HEK293 (cell line): ENCODE data around the gene LDB1.

Experiments
- CTCF ChIA-PET: fragments of 350-600 bp; formaldehyde crosslinking; extraction: SDS; loops from one replicate; lab custom pipeline; 2021; ENCODE audit warnings: antibody characterized with exemption; lab: Yijun Ruan, JAX
- POLR2A ChIA-PET: fragments of 300-600 bp; formaldehyde crosslinking; extraction: SDS; loops from one replicate; lab custom pipeline; 2020; ENCODE audit warnings: antibody characterized with exemption, inconsistent platforms; lab: Yijun Ruan, JAX
- H3K27ac ChIP-seq: fragments of 200-500 bp; sonication (Bioruptor generic); 2 replicates; pipeline ENCODE4 v1.5.1; 2014; ENCODE audit warnings: low read depth, low read length, control low read depth, inconsistent platforms; ENCODE audit errors: extremely low read depth
- H3K36me3 ChIP-seq, 2 experiments: fragments of 200-500 bp in 1 of 2; sonication (Bioruptor generic) in 1 of 2; 1 replicate in 1 of 2; 2 replicates in 1 of 2; pipeline ENCODE4 v1.5.1; 2014 to 2017; ENCODE audit warnings: inconsistent platforms in 2 of 2, low read length in 2 of 2; ENCODE audit not compliant: control insufficient read depth in 2 of 2, insufficient read depth in 1 of 2
- H3K4me1 ChIP-seq: fragments of 200-500 bp; sonication (Bioruptor generic); 2 replicates; pipeline ENCODE4 v1.5.1; 2014; ENCODE audit warnings: mild to moderate bottlenecking, low read length, inconsistent platforms; ENCODE audit not compliant: control insufficient read depth, insufficient read depth
- H3K4me3 ChIP-seq: 2 replicates; pipeline ENCODE4 v1.5.1; 2011; ENCODE audit warnings: low read depth, mild to moderate bottlenecking, control low read depth, low read length, moderate library complexity
- H3K9me3 ChIP-seq: fragments of 200-500 bp; sonication (Bioruptor generic); 2 replicates; pipeline ENCODE4 v1.5.1; 2014; ENCODE audit warnings: low read depth, low read length, inconsistent platforms; ENCODE audit not compliant: control insufficient read depth, insufficient read depth
- EGR2 ChIP-seq: fragments of 450-650 bp; formaldehyde crosslinking; IDR thresholded peaks from 2 replicates; pipeline ENCODE4 v1.5.1; 2016; ENCODE audit warnings: low read depth, missing biosample characterization, missing genetic modification characterization
- GLIS1 ChIP-seq: fragments of 450-650 bp; formaldehyde crosslinking; IDR thresholded peaks from 2 replicates; pipeline ENCODE4 v1.5.1; 2016; ENCODE audit warnings: missing biosample characterization, missing genetic modification characterization
- GLIS2 ChIP-seq: fragments of 450-650 bp; formaldehyde crosslinking; IDR thresholded peaks from 2 replicates; pipeline ENCODE4 v1.5.1; 2016; ENCODE audit warnings: missing biosample characterization, missing genetic modification characterization
- ZBTB20 ChIP-seq: fragments of 450-650 bp; formaldehyde crosslinking; IDR thresholded peaks from 2 replicates; pipeline ENCODE4 v1.5.1; 2016; ENCODE audit warnings: missing biosample characterization, missing genetic modification characterization
- ZBTB8A ChIP-seq: fragments of 450-650 bp; formaldehyde crosslinking; IDR thresholded peaks from 2 replicates; pipeline ENCODE4 v1.5.1; 2016; ENCODE audit warnings: missing biosample characterization, missing genetic modification characterization
- ZNF335 ChIP-seq: fragments of 450-650 bp; formaldehyde crosslinking; conservative IDR thresholded peaks from 2 replicates; pipeline ENCODE4 v1.5.1; 2016; ENCODE audit warnings: missing biosample characterization, missing genetic modification characterization
- ZNF433 ChIP-seq: fragments of 450-650 bp; formaldehyde crosslinking; IDR thresholded peaks from 2 replicates; pipeline ENCODE4 v1.5.1; 2016; ENCODE audit warnings: missing biosample characterization, missing genetic modification characterization, low read depth
- ZNF529 ChIP-seq: fragments of 450-650 bp; formaldehyde crosslinking; IDR thresholded peaks from 2 replicates; pipeline ENCODE4 v1.5.1; 2017; ENCODE audit warnings: missing genetic modification characterization, missing biosample characterization; ENCODE audit not compliant: insufficient replicate concordance
- ZNF555 ChIP-seq: fragments of 450-650 bp; formaldehyde crosslinking; conservative IDR thresholded peaks from 2 replicates; pipeline ENCODE4 v1.5.1; 2017; ENCODE audit warnings: missing biosample characterization, mild to moderate bottlenecking, missing genetic modification characterization, inconsistent platforms
- ZSCAN30 ChIP-seq: fragments of 450-650 bp; IDR thresholded peaks from 2 replicates; pipeline ENCODE4 v1.5.1; 2018; ENCODE audit warnings: missing biosample characterization, mild to moderate bottlenecking, missing genetic modification characterization, moderate library complexity
- TF ChIP-seq, protein P1 (sequence below): fragments of 450-650 bp; formaldehyde crosslinking; optimal IDR thresholded peaks from 2 replicates; pipeline ENCODE3; 2016; ENCODE audit warnings: missing biosample characterization, mild to moderate bottlenecking, missing genetic modification characterization
- TF ChIP-seq, protein P2 (sequence below): fragments of 450-650 bp; formaldehyde crosslinking; IDR thresholded peaks from 2 replicates; pipeline ENCODE4 v1.5.1; 2016; ENCODE audit warnings: missing biosample characterization, missing genetic modification characterization
- TF ChIP-seq, protein P3 (sequence below): fragments of 450-650 bp; formaldehyde crosslinking; IDR thresholded peaks from 2 replicates; pipeline ENCODE4 v1.5.1; 2016; ENCODE audit warnings: missing biosample characterization, missing genetic modification characterization
- TF ChIP-seq, protein P4 (sequence below): fragments of 450-650 bp; formaldehyde crosslinking; IDR thresholded peaks from 2 replicates; pipeline ENCODE4 v1.5.1; 2016; ENCODE audit warnings: missing biosample characterization, missing genetic modification characterization
- TF ChIP-seq, protein P5 (sequence below): fragments of 450-650 bp; formaldehyde crosslinking; IDR thresholded peaks from 2 replicates; pipeline ENCODE4 v1.5.1; 2016; ENCODE audit warnings: missing biosample characterization, missing genetic modification characterization

LDB1 gene

DNA sequence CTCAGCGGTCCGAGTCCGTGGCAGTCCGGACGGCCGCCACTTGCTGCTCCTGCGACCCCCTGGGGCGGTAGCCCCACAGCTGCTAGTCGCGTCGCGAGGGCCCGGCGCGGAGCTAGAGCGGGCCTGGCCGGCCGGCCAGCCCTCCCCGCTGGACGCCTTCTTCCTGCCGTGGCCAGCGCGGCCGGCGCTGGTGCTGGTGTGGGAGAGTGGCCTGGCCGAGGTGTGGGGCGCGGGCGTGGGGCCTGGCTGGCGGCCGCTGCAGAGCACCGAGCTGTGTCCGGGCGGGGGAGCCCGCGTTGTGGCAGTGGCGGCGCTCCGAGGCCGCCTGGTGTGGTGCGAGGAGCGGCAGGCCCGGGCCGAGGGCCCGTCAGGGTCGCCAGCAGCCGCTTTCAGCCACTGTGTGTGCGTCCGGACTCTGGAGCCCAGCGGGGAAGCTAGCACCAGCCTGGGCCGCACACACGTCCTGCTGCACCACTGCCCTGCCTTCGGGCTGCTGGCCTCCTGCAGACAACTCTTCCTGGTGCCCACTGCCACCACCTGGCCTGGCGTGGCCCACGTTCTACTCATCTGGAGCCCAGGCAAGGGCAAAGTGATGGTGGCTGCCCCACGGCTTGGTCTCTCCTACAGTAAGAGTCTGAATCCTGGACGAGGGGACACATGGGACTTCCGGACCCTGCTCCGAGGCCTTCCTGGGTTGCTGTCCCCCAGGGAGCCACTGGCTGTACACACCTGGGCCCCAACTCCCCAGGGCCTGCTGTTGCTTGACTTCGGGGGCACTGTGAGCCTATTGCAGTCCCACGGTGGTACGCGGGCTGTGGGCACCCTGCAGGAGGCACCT, 54.4 kb downstream of the LDB1 start:
- peaks cover 0 to 21% of the 10 kb centered on the region in 2 experiments; a peak in 2 of 3 replicates for H3K36me3 ChIP-seq
- TF ChIP-seq ZBTB8A (tag by site-specific recombination) (peak; percentile 49; the same call in 1 of the 2 replicates), ZNF433 (no peak), ZBTB20 (0 out of 2 replicates have a peak, but pooled peaks have one; percentile 19), GLIS1 (tag by site-specific recombination) (peak; percentile 31; the same call in 1 of the 2 replicates), ZNF555 (tag by site-specific recombination) (no peak), EGR2 (tag by site-specific recombination) (no peak), GLIS2 (tag by site-specific recombination) (peak; percentile 51), ZNF335 (tag by site-specific recombination) (0 out of 2 replicates have a peak, but pooled peaks have one; percentile 32), ZSCAN30 (tag by site-specific recombination) (0 out of 2 replicates have a peak, but pooled peaks have one; percentile 8), ZNF529 (tag by site-specific recombination) (no peak)
- TF ChIP-seq, protein P1, sequence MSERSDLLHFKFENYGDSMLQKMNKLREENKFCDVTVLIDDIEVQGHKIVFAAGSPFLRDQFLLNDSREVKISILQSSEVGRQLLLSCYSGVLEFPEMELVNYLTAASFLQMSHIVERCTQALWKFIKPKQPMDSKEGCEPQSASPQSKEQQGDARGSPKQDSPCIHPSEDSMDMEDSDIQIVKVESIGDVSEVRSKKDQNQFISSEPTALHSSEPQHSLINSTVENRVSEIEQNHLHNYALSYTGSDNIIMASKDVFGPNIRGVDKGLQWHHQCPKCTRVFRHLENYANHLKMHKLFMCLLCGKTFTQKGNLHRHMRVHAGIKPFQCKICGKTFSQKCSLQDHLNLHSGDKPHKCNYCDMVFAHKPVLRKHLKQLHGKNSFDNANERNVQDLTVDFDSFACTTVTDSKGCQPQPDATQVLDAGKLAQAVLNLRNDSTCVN = peak; percentile 5
- TF ChIP-seq, protein P2, sequence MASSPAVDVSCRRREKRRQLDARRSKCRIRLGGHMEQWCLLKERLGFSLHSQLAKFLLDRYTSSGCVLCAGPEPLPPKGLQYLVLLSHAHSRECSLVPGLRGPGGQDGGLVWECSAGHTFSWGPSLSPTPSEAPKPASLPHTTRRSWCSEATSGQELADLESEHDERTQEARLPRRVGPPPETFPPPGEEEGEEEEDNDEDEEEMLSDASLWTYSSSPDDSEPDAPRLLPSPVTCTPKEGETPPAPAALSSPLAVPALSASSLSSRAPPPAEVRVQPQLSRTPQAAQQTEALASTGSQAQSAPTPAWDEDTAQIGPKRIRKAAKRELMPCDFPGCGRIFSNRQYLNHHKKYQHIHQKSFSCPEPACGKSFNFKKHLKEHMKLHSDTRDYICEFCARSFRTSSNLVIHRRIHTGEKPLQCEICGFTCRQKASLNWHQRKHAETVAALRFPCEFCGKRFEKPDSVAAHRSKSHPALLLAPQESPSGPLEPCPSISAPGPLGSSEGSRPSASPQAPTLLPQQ (tag by site-specific recombination) = peak; percentile 25; the same call in 1 of the 2 replicates
- TF ChIP-seq, protein P3, sequence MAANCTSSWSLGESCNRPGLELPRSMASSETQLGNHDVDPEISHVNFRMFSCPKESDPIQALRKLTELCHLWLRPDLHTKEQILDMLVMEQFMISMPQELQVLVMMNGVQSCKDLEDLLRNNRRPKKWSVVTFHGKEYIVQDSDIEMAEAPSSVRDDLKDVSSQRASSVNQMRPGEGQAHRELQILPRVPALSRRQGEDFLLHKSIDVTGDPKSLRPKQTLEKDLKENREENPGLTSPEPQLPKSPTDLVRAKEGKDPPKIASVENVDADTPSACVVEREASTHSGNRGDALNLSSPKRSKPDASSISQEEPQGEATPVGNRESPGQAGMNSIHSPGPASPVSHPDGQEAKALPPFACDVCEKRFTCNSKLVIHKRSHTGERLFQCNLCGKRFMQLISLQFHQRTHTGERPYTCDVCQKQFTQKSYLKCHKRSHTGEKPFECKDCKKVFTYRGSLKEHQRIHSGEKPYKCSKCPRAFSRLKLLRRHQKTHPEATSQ = no peak
- TF ChIP-seq, protein P4, sequence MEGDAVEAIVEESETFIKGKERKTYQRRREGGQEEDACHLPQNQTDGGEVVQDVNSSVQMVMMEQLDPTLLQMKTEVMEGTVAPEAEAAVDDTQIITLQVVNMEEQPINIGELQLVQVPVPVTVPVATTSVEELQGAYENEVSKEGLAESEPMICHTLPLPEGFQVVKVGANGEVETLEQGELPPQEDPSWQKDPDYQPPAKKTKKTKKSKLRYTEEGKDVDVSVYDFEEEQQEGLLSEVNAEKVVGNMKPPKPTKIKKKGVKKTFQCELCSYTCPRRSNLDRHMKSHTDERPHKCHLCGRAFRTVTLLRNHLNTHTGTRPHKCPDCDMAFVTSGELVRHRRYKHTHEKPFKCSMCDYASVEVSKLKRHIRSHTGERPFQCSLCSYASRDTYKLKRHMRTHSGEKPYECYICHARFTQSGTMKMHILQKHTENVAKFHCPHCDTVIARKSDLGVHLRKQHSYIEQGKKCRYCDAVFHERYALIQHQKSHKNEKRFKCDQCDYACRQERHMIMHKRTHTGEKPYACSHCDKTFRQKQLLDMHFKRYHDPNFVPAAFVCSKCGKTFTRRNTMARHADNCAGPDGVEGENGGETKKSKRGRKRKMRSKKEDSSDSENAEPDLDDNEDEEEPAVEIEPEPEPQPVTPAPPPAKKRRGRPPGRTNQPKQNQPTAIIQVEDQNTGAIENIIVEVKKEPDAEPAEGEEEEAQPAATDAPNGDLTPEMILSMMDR (tag by site-specific recombination) = peak; percentile 54; the same call in 1 of the 2 replicates
- TF ChIP-seq, protein P5, sequence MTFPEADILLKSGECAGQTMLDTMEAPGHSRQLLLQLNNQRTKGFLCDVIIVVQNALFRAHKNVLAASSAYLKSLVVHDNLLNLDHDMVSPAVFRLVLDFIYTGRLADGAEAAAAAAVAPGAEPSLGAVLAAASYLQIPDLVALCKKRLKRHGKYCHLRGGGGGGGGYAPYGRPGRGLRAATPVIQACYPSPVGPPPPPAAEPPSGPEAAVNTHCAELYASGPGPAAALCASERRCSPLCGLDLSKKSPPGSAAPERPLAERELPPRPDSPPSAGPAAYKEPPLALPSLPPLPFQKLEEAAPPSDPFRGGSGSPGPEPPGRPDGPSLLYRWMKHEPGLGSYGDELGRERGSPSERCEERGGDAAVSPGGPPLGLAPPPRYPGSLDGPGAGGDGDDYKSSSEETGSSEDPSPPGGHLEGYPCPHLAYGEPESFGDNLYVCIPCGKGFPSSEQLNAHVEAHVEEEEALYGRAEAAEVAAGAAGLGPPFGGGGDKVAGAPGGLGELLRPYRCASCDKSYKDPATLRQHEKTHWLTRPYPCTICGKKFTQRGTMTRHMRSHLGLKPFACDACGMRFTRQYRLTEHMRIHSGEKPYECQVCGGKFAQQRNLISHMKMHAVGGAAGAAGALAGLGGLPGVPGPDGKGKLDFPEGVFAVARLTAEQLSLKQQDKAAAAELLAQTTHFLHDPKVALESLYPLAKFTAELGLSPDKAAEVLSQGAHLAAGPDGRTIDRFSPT (tag by site-specific recombination) = peak; percentile 55
- TF ChIP-seq, all 188 proteins: peak for 10
- ChIA-PET POLR2A (interaction anchor here (0.6 to 2.6 kb wide), 3 partner anchors 10 to 49 kb away, joined by 3 to 14 read pairs (median 8); partner anchors contain the start of gene ARMH3), CTCF (interaction anchor here (0.6 to 2.1 kb wide), 4 partner anchors 28 to 230 kb away, joined by 3 to 9 read pairs (median 3); no protein-coding TSS in a partner anchor)
- Histone ChIP-seq H3K9me3 (no peaks in the 10 kb centered on the region), H3K4me1 (peaks cover 8% of the 10 kb centered on the region), H3K4me3 (peak overlapping the region; percentile 76), H3K27ac (peak overlapping the region; percentile 94)
